Measurements from ENCODE around the gene NBPF9.
A peak's percentile ranks its signal among the peaks of the same experiment; 100 is the strongest.
"Not testable (repeated sequence)": the region's sequence is repeated elsewhere in the genome, so short reads cannot be mapped to it uniquely, and the experiment has no call there.

Gene NBPF9, protein sequence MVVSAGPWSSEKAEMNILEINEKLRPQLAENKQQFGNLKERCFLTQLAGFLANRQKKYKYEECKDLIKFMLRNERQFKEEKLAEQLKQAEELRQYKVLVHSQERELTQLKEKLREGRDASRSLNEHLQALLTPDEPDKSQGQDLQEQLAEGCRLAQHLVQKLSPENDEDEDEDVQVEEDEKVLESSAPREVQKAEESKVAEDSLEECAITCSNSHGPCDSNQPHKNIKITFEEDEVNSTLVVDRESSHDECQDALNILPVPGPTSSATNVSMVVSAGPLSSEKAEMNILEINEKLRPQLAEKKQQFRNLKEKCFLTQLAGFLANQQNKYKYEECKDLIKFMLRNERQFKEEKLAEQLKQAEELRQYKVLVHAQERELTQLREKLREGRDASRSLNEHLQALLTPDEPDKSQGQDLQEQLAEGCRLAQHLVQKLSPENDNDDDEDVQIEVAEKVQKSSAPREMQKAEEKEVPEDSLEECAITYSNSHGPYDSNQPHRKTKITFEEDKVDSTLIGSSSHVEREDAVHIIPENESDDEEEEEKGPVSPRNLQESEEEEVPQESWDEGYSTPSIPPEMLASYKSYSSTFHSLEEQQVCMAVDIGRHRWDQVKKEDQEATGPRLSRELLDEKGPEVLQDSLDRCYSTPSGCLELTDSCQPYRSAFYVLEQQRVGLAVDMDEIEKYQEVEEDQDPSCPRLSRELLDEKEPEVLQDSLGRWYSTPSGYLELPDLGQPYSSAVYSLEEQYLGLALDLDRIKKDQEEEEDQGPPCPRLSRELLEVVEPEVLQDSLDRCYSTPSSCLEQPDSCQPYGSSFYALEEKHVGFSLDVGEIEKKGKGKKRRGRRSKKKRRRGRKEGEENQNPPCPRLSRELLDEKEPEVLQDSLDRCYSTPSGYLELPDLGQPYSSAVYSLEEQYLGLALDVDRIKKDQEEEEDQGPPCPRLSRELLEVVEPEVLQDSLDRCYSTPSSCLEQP (N-terminal part only)

GRCh38 chr1:149103109-149104081 is at the start of gene NBPF9:
NBPF9 (minus strand) TSS chr1:149103551; CDS start chr1:149082139, 21,412 bp downstream.
- DNase-seq, result peak; percentile 74

DNA sequence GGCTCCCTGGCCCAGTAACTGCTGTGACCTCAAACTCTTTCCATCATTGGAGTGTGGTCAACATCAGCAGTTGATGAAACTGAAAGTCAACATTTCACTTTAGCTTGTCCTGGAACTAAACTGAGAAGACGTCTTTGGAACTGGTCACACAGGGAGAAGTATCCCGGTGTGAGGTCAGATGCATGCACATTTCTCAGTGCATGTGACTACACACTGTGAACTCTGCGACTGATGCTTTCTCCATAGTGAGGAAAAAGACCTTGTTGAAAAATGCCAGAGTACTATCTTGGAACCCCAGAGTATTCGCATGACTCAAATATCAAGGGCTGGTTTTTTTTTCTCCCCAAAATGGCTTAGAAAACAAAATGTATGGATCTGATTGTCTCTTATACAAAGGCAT is 46.6 kb upstream of the NBPF9 start:
- DNase-seq, result not testable (repeated sequence)

GRCh38 chr1:149137585-149137984 is 34.2 kb upstream of the NBPF9 start:
- DNase-seq, result not testable (repeated sequence)

- not testable (repeated sequence) for DNase-seq
Observed at GRCh38 chr1:149130938-149131337, 27.6 kb upstream of the NBPF9 start.

DNA sequence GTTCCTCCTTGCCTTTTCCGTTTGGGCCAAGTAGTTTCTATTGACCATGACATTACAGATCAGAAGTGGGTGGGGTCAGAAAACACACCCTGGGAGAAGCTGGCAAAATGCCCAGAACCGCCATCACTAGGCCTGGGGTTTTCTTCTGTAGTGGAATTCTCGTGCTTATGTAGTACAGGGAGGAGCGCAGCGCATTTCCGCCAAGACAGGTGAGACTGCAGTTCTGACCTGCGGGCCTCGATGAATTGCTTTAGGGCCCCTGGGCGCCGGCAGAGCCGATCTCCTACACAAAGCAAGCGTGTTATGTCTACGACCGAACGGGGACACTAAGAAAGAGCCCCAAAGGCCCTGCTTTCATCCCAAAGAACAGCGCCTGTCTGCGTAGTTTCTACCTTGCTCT is 25.9 kb upstream of the NBPF9 start:
- DNase-seq, result not testable (repeated sequence)

DNA sequence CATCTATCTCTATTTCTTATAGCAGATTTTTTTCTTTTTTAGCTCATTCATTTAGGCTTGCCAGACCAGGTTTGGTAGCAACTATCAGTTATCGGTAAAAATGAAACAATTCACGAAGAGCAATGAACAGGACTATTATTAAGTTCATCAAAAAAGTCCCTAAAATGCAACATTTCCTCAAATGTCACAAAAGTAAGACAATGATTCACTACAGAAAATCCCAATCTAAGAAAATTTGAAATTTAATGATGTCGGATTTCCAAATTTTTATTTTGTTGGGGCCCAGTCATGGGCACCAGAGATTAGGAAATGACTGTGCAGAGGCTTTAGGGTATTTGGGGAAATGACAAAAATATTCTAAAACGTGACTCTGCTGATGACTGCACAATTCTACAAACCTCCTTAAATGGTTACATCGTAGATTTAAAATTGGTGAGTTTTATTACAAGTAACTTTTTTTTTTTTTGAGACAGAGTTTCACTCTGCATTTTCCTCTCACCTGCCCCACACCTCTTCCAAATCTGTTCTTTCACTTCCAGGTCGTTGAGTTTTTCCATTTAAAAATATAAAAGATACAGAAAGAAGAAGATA is 23.3 kb upstream of the NBPF9 start:
- DNase-seq, result not testable (repeated sequence)

GRCh38 chr1:149123948-149124926 is 20.9 kb upstream of the NBPF9 start:
- DNase-seq, result peak; percentile 43

DNA sequence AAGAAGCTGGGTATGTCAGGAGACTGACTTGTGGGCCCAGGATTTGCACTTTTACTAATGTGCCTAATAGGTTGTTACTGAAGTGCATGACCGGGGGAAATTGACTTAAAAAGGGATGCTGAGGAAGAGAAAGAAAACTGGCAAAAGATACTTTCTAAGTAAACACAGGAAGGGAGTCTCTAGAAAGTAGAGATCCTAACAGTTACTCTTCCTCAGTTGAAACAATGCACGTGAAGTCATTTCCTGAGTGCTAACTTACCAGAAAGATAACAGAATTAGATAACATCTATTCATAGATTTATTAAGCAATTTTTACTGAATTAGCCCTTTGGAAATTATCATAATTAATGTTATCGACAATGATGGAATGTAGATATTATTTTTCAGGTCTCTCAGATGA is 9.5 kb upstream of the NBPF9 start:
- DNase-seq, result not testable (repeated sequence)

DNA sequence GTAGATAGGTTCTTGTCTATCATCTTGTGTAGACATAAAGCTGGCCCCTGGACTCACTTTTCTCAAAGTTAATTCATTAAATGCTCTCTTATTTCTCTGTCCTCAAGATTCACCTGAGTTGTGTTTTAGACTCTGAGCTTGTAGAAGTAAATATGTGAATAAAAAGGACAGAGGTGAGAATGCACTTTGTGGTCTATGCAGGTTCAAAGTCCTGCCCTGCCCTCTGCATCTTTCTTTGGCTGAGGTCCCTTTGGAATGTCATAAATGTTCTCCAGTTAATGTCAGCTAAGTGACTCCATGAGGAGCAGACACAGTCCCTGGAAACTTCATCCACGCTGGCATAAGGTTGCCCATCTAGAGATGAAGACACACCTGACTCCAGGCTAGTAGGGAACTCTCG is 7.0 kb upstream of the NBPF9 start:
- not testable (repeated sequence) for DNase-seq

DNA sequence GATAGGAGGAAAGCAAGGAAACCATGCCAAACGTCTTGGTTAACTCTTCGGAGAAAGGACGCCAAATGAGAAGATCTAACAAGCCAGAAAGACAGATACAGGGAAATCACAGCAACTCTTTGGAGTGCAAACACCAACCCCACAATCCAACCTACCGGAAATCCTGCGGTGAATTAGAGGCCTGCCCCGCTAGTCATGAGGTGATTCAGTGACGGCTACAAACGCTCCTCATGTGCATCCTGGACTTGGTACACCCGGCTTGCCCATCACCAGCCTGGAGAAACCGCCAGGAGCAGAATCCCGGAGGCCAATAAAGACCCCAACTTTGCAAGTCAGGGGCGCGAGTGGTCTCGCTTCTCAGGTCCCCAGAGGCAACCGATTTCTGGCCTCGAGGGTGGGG is 777 bp downstream of the NBPF9 start:
- not testable (repeated sequence) for DNase-seq

DNA sequence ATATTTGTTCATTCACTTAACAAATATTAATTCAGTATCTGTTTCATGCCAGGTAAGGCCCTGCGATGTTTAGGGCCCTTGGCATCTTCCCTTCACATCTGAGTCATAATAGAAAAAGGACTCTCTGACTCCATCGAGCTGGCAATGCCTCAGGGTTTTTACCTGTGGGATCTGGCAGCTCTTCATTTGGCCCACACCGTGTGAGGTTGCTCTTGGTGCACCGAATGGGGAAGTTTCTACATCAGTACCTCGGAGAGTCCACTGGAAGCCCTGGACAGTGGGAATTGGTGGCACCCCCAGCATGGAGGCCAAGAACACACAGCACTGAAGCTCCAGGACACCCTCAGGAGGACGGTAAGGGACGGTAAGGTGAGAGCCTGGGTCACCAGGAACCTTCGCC is 5.1 kb downstream of the NBPF9 start:
- not testable (repeated sequence) for DNase-seq

GRCh38 chr1:149093155-149093554 is 10.2 kb downstream of the NBPF9 start:
- DNase-seq, result not testable (repeated sequence)

DNA sequence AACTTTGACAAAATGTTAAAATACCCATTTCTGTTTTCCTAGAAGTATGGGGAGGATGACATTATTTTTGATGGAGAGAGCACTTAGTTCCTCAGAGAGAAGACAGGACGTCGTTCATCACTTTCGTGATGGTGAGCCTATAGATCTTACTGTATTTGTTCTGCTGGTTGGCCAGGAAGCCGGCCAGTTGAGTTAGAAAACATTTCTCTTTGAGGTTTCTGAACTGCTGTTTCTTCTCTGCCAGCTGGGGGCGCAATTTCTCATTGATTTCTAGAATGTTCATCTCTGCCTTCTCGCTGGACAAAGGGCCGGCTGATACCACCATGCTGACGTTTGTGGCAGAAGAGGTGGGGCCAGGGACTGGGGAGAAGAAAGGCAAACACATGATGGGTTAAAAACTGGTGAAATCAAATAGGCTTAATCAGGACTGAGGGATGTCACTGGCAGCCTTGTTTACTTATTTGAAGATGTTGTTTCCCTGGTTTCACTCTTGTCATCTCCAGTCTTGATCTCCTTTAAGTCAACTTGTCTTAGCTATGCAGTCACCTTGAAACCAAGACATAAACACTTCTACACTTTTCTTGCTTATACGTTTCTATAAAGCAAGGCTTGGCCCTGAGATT is 27.7 kb downstream of the NBPF9 start:
- not testable (repeated sequence) for DNase-seq

- DNase-seq, result not testable (repeated sequence)
Observed at GRCh38 chr1:149064611-149065010, 38.7 kb downstream of the NBPF9 start.

DNA sequence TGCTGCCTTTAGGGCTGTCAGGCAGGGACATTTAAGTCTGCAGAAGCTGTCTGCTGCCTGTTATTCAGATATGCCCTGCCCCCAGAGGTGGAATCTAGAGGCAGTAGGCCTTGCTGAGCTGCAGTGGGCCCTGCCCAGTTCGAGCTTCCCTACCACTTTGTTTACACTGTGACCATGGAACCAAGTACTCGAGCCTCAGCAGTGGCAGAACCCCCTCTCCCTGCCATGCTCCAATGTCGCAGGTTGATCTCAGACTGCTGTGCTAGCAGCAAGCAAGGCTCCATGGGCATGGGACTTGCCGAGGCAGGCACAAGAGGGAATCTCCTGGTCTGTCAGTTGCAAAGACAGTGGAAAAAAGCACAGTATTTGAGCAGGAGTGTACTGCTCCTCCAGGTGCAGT is 60.3 kb downstream of the NBPF9 start:
- not testable (repeated sequence) for DNase-seq

DNA sequence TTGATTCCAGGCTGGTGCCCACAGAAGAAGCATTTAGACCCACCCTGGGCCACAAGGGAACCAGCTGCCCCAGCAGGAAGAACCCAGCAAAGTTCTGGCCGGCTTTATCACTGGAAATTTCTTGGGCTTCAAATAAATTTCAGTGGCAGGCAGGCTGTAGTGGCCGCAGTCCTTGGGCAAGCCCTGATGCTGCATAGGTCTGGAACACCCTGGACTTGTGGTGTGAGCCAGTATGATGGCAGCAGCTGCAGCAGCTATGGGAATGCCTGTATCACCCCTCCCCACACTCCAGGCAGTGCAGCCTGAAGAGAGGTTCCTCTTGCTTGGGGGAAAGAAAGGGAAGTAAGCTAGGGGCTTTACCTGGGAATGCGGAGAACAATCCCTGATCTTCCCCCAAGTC is 69.4 kb downstream of the NBPF9 start:
- DNase-seq, result not testable (repeated sequence)

DNA sequence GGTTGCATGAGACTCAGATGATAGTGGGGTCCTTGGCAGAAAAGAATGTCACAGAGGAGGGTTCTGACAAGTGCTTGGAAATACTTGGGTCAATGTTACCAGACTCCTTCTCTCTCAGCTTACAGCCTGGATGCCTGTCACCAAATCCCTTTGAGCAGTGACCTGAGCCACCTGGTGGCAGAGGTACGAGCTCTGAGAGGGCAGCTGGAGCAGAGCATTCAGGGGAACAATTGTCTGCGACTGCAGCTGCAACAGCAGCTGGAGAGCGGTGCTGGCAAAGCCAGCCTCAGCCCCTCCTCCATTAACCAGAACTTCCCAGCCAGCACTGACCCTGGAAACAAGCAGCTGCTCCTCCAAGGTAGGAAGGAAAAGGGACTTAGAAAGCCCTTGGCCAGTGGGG is 79.0 kb downstream of the NBPF9 start:
- DNase-seq, result not testable (repeated sequence)

DNA sequence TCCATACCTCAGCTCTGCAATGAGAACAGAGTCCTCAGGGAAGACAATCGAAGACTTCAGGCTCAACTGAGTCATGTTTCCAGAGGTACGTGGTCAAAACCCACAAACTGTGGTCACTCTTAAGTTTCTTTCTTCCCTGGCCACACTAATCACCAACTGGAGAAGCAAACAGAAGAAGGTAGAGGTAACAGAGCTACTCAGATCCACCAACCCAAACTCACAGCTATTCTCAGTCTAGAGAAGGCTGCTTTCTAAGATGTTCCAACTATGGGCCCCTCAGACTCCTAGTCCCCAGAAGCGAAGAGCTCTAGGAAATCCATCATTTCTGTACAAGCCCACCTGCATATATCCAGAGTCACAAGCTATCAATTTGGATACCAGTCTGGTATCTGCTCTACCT is 84.8 kb downstream of the NBPF9 start:
- DNase-seq, result not testable (repeated sequence)

DNA sequence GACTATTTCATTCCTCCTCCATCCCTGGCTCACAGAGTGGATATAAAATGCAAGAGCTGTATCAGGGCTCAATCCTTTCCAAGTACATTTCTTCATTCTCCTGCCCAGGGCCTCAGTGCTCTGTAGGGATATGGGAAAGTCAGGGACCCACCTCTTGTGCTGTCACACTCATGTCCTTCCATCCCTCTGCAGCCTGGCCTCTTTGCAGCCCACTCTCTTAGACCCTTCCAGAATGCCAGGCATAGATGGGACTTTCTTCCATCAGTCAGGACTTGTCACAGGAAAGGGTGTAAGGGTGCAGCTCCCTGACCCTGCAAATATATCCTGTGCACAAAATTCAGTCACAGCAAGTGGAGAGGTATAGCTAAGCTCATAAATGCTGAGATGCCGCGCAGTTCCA is 86.7 kb downstream of the NBPF9 start:
- not testable (repeated sequence) for DNase-seq

- DNase-seq, result not testable (repeated sequence)
Observed at GRCh38 chr1:149015522-149015921, 87.8 kb downstream of the NBPF9 start.
